H54 (cell line): ENCODE measurements around the gene LINC01488.

ENCODE experiments used
- DNase-seq: peaks from one replicate; pipeline ENCODE4 v3.0.0; 2011; ENCODE audit warnings: low spot score, mixed read lengths; ENCODE audit not compliant: insufficient read length
- FAIRE-seq: peaks from 3 replicates; lab custom pipeline; 2011; peaks lifted over from hg19 to GRCh38; lab: Jason Lieb, UNC
- POLR2A ChIP-seq: IDR thresholded peaks from 2 replicates; pipeline ENCODE4 v1.6.1; 2011; ENCODE audit warnings: low read depth, mild to moderate bottlenecking, low read length

Gene LINC01488

DNA sequence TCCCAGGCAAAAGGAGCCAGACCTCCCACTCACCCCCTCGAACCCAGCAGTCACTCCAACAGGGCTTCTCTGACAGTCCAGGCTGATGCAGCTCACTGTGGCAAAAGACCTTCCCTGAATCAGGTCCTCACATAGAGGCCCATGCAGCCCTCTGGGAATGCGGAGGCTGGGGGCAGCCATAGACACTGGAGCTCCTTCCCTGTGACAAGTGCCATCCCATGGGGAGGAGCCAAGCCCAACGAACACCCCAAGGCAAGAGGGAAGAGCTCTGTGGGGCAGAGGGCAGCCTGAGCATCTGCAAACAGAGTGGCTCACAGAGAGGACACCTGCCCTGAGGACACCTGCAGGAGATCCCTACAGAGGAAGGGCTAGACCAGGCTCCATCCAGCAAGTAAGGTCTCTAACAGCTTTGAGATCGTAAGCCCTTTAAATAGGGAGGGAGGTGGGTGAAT lies at the start of gene LINC01488:
Gene LINC01488 (plus strand): TSS at position 271 of the 452 bp plus-strand sequence.
- FAIRE-seq: no peak
- TF ChIP-seq POLR2A: no peak
- no peak for DNase-seq

DNA sequence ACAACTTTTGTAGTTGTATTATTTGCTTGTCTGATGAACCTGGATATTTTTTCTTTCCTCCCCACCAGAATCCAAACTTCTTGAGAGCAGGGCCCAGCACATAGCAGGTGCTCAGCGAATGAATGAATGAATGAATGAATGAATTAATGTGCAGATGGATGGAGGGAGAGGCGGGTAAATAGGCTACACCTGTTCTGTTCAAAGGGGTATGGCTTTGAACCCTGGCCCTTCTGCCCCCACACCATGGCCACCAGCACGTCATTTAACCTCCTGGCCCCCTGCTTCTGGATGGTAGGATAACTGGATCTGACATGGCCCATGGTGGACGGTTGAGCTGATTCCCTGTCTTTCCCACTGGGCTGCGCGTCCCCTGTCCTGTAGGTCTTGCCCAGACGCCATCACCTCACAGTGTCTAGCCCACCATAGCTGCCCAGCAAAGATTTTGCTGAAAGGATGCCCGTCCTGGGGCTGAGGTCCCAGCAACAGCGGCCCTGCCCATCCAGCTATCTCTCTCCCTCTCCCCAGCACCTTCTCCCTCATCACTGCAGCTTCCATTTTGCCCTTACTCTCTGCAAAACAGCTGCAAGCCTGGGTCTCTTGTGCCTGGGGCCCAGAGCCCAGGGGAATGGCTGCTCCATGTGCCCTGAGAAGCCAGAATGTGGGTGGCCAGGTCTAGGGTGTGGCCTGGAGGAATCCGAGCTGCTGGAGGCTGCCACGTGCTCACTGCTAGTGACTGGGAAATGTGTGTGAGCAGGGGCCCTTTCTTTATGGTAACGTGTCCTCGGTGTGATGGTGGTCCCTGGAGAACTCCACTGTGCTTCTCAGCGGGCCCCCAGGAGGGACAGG lies 49.3 kb upstream of the LINC01488 start:
- FAIRE-seq (no peak), DNase-seq (no peak)
- TF ChIP-seq POLR2A: no peak

DNA sequence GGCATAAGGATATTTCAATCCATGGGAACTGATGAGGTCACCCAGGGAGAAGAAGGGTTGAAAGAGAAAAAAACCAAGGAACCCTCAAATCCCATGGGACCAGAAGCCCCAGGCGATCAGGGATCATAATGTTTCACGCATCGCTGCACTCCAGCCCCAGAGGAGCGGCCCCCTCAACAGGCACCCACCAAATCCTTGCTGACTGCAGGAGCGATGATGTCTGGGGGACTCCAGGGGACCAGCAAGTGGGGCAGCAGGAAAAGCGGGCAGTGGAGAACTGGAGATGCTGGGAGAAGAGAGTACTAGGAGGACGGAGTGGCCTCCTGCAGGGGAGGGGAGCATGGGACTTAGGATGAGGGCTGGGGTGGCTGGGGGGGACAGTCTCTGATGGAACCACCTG lies 47.7 kb upstream of the LINC01488 start:
- DNase-seq (no peak), FAIRE-seq (no peak)
- TF ChIP-seq POLR2A: no peak

DNA sequence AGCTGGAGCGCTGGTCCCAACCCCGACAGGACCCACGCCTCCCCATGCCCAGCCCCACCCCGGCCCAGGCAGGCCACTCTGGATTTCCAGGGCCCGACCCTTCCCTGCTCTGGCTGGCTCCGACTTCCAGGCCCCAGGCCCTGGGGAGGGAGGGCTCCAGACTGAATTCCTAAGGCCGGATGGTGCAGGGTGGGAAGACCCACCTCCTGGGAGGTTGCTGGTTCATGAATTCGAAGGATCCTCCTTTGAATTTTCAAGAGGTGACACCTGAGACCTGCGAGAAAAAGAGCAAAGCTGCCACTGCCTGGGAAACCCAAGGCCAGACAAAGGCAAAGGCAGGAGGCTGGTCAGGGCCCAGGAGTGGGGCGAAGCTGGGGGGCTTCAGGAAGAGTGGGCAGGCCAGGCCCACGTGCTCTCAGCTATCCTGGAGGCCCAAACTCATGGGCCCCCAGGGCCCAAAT lies 47.0 kb upstream of the LINC01488 start:
- no peak for FAIRE-seq

DNA sequence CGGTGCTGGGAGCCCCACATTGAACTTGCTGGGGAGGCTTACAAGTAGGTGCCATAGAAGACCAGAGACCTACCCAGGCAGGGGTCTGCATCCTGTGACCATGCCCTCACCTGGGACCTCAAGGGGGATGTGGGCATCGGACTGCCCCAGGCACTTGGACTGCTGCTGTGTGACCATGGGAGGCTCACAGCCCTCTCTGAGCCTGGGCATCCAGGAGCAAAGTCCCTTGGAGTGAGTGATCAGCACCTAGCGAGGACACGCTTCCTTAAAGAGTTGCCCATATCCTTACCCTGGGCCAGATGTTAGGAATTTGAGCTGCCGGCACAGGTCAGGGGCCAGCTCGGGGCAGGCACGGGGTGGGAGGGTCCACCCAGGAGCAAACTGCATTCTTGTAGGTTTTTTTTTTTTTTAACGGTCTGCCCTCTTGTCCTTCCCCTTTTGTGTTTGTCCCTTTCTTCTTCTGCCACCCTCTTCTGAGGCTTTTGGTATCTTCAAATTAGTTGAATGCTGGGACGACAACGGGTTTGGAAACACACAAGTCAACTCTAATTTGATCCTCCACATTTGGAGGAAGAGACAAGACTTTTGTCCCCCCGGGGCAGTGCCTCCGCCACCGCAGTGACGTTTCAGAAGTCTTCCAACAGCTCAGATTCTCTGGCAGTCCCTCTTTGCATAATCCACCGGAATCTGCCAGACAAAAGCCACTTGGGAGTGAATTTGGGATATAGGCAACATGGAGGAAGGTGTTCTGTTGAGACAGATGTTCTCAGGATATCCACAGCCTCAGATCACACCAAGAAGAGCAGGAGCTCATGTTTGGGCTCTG lies 46.1 kb upstream of the LINC01488 start:
- no peak for TF ChIP-seq POLR2A
- FAIRE-seq (no peak), DNase-seq (no peak)

More for the DNA sequence above, 47.0 kb upstream of the LINC01488 start:
- DNase-seq: no peak
- no peak for TF ChIP-seq POLR2A

DNA sequence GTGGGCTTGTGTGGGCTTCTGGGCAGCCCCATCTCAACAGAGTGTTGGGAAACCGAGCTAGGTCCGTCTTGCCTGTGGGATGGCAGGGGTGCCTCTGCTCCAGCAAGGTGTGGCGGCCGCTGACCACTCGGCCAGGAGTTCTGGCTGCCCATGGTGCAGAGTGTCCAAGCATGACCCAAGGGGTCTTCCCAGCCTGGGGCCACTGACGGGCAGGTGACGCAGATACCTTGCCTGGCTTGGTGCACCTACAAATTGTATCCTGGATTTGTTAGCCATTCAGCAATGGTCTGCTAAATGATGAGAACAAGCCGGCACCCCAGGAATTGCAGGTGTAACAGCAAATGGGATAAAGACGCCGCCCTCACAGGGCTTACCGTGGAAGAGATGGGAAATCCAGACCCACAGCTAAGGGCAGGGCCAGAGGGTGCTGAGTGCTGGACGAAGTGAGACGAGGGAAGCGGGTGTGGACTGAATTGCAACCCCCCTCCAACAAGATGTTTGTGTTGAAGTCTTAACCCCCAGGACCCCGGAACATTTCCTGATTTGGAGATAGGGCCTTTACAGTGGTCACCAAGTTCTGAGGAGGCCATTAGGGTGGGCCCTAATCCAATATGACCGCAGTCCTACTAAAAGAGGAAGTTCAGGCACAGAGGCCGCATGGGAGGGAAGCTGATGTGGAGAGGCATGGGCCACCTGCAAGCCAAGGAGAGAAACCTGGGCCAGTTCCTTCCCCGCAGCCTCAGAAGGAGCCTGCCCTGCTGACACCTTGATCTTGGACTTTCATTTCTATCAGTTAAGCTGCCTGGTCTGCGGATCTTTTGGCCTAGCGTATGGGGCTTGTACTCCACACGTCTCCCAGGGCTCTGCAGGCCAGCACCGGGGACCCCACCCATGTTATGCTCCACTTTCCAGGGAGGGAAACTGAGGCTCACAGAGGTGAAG lies 45.2 kb upstream of the LINC01488 start:
- no peak for DNase-seq
- no peak for FAIRE-seq
- TF ChIP-seq POLR2A: no peak

DNA sequence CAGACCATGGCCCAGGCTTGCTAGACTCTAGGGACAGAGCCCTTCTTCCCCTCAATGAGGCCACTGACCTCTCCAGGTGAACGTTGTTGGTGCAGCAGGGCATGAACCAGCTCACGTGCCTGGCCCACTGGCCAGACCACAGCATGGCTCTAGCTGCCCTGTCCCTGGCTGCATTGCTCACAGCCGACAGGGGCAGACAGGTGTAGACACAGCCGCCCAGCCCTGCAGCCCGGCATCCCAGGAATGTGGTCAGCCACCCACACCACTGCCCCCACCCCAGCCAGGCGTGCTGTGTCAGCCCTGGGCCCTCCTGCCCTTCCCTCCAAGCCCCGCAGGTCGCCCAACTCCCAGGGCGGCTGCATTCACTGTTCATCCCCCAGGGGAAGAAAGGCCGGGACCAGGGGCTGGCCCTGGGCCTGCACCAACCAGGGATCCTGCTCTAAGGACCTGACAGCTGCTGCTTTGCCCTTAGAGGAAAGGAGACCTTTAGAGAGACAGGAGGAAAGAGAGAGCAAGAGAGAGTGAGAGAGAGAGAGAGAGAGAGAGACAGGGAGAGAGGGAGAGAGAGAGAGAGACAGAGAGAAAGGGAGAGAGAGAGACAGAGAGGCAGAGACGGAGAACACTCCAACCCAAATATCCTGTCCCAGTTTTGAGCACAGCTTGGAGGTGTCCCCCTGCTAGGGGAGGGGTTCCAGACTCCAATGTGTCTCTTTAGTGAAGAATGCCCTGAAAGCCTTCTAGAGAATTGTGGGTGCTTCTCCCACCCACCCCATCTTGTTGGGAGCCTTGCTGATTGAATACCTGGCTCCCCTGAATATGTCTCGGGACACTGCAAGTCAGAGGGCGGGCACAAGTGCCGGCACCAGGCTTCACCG lies 44.2 kb upstream of the LINC01488 start:
- no peak for TF ChIP-seq POLR2A
- DNase-seq (no peak), FAIRE-seq (no peak)

DNA sequence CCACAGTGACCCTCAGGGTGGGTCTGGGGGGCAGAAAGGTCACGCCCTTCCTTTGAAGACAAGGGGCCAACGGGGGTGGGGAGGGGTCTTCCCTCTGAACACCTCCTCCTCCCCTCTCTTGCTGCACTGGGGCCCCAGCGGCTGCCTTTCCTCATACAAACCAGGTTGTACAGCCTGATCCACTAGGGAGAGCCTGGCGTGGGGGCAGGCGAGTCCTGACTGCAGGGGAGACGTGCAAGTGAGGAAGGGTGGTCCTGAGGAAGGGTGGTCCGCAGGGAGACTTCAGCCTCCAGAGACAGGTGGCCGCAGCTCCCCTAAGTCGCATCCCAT lies 43.6 kb upstream of the LINC01488 start:
- no peak for FAIRE-seq
- no peak for TF ChIP-seq POLR2A
- no peak for DNase-seq

DNA sequence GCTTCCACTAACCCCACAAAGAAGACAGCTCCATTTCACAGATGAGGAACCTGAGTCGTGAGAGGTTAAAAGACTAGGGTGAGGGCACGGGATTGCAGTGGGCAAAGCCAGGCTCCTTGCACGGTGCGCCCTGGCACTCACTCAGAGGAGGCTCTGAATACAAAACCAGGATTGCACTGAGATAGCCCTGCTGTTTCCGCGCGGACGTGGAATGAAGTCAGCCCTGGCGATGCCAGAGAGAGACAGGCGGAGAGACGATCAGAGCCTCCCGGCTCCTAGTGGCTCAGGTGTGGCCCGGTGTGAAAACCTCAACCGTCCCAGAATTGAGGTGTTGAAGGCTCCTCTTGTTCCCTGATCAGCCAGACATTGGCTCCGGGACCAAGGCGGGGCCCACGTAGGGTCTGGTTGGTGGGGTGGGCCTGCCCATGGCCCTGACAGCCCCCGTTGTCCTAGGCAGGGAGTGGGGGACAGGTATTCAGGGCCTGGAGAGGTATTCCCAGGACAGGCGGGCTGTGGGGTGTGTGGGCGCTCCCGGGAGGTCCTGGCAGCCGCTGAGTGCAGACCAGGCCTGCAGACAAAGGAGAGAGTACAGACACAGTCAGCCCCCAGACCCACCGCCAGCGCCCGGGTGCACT lies 43.1 kb upstream of the LINC01488 start:
- no peak for TF ChIP-seq POLR2A
- FAIRE-seq (no peak), DNase-seq (no peak)

DNA sequence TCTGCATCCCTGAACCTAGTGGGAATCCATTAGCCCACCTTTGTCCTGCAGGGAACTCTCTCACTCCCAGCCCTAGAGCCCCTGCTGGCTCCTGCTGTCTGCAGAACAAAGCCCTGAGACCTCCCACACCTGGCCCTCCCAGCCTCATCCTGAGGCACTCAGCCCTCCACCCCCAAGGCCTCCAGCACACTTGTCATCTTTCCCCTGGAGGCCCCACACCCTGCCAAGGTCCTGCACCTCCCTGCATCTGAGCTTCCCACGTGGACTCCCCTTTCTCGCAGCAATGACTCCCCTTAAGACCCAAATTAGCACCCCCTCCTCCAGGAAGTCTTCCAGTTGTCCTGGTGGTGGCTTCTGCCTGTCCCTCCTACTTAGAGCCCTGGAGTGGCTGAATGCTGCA lies 42.3 kb upstream of the LINC01488 start:
- no peak for FAIRE-seq
- no peak for DNase-seq
- no peak for TF ChIP-seq POLR2A

DNA sequence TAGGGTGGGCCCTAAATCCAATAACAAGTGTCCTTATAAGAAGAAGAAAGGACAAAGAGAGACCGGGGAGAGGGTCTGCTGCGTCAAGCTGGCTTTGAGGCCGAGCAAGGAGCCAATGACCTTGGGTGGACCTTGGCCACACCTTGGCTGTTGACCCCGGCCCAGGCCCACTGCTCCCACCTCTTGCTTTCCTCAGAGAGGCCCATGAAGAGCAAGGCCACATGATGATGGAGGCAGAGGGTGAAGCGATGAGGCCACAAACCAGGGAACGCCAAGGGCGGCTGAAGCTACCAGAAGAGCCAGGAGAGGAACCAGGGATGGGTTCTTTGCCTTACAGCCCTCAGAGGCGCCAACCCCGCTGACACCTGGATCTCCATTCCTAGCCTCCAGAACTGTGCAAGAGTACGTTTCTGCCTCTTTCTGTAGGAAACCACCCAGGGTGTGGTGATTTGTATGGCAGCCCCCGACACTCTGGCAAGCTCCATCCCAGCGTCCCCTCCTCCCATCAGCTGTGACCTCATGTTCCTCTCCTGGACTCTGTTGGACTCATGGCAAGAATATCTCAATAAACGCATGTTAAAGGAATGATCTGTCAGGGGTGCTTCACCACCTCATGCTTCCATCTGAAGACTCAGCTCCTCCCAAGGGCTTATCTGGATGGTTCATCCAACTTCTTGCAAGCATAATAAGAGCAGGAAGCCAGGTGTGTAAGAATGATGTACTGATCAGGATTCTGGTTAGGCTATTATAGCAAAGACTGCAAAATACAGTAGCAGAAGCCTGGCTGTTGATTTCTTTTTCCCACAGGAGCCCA lies 41.6 kb upstream of the LINC01488 start:
- FAIRE-seq (no peak), DNase-seq (no peak)
- TF ChIP-seq POLR2A: no peak
